GM18517 (cell line): ENCODE results near the gene PLXDC1.

Source experiments
- ATAC-seq: cut with Tn5 transposase; IDR thresholded peaks from one replicate; pipeline ENCODE4 v1.9.1; 2021; ENCODE audit warnings: mild to moderate bottlenecking, moderate library complexity; ENCODE audit not compliant: unreplicated experiment

Gene PLXDC1

DNA sequence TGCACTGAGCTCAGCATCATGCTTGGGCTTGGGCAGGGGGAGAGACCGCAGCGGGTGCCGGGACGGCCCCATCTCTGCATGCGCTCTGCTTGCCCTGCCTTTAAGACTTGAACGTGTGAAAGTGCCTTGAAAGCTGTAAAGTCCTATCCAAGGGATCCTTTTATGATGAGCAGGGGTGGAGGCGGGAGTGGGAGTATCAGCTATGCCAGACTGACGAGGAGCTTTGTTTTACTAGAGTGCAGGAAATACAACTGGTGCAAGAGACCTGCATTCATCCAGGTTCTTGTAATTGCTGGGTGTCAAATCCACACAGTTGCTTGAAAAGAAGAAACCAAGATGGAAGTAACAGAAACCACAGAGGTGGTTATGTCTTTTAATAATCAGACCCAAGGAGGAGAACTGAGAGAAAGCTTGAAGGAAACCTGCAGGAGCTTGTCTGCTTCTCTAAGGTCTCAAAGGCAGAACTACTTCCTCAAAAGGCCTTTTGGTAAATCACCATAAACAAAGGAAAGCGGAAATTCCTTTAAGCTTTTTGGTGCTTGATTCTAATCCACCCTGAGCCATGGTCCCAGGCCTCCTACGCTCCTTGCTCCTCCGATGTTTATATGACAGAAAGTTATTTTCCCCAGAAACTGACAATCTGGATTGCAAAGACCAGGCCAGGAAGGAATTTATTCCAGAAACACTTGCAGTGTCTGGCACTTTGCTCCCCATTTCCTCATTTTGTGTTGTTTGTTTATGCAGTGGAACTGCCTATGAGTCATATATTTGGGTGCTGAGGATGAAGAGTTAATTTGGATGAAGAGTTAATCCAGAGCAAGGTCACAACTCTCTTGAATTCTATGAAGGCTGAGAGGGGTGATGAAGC lies 132.9 kb downstream of the PLXDC1 start:
- no peak for ATAC-seq

DNA sequence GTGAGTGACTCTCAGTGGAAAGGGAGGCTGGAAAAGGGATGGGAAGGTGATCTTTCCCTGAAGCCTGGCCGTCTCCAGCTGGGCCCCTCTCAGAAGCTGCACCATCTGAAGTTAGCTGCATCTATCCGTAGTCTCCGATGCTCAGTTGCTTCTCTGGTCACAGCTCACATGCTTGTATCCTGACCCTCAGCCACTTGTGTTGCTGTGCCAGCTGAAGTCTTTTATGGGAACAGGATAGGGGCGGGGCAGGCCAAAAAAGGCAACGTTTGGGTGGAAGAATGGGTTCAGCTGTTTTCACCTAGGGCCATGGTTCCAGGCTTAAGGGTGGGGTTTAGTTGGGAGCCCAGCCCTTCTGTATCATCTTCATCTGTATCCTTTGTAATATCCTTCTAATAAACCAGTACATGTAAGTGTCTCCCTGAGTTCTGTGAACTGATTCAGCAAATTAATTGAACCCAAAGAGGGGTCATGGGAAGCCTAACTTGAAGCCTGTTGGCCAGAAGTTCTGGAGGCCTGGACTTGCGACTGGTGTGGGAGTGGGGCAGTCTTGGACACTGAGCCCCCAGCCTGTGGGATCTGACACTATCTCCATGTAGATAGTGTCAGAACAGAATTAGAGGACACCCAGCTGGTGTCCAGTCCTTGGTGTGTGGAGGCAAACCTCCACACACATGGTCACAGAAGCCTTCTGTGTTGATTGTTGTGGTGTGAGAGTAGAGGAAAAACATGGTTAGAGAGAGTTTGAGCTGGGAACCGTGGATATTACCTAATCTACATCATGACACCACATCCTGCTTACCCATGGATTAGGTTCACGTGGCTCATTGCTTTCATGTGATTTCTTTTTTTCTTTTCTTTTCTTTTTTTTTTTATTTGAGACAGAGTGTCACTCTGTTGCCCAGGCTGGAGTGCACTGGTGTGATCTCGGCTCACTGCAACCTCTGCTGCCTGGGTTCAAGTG lies 135.0 kb downstream of the PLXDC1 start:
- ATAC-seq, result no peak

DNA sequence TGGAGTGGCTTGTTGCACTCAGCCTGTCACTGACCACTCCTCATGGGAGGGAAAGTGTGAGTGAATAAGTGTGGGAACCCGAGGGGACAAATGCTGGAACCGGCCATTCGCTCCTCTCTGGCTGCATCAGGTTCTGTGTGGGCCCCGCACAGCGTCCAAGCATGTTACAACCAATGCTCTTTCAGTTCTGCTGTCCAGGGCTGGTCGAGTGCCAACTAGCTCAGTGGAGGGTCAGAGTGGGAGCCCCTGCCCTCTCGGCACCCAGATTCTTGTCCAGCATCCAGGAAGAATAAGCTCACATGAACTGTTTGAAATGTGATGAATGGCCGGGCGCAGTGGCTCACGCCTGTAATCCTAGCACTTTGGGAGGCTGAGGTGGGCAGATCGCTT lies 135.9 kb downstream of the PLXDC1 start:
- no peak for ATAC-seq

DNA sequence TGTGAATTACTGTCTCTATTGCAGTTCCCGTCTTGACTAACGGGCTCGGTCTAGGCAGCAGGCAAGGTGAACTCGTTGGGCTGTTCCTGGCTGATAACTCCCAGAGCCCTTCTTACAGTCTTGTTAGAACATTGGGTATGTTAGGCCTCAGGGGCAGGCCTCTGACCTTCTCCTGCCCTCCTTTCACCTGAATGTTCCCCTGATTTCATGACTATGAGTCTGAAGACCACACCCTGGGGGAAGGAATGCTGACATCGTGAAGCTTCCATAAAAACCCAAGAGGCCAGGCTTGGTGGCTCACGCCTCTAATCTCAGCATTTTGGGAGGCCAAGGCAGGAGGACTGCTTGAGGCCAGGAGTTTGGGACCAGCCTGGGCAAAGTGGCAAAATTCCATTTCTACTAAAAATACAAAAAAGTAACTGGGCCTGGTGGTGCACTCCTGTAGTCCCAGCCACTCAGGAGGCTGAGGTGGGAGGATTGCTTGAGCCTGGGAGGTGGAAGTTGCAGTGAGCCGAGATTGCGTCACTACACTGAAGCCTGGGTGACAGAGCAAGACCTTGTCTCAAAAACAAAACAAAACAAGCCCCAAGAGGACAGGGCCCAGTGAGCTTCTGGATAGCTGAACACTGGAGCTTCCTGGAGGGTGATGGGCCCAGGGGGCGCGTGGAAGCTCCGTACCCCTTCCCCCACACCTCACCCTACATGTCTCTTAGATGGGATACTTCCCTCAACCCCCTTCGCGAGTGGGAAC lies 136.5 kb downstream of the PLXDC1 start:
- no peak for ATAC-seq

DNA sequence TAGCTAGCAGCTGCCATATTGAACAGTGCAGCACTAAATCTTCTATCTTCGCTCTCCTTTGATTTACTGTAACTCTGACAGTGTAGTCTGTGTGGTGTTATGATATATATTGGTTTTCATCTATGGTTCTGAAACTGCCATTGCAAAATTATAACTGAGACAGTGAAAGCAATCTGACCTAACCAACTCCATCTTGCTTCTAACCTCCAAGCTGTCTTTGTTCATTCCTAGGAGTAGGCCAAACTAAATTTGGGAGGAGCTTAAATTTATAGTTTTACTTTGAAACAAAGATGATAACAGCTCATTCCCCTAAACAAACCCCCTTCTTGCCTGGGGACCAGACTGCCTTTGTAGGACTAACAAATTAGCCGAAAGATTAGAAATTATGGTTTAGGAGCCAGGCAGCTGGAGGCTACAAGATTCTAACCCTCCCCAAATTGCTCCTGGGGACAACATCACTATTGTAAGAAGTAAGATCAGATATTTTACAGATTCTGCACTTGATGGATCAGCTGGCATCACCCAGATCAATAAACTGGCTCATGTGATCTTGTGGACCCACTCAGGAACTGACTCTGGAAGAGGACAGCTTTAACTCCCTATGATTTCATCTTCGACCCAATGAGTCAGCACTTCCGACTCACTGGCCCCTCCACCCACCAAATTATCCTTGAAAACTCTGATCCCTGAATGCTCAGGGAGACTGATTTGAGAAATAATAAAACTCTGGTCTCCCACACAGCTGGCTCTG lies 137.2 kb downstream of the PLXDC1 start:
- ATAC-seq, result no peak
